ENCODE data around the gene DHX34.

DNA sequence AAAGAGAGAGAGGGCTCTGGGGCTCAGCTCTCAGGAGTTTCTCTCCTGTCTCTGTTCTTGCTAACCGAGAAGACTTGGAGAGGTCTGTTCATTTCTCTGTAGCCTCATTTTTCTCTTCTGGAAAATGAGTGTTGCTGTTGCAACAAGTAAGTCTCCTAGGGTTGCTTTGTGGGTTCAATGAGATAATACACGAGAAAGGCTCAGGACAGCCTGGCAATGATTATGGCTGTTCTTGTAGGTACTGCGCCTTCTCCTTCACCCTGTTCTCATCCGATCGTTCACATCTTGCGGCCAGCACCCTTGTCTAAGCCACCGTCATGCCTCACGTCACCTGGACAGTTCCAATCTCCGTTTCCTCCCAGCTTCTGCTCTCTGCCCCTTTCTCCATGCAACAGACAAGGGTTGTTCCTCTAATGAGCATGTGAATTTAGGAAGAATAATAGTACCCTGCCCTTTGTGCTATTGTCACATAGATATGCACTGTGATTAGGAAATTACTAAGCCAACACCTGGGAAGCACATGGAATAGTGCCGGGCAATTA lies 35.3 kb upstream of the DHX34 start:
- TF ChIP-seq NFIC (IDR thresholded peaks at IDR 0.05) (no peak), FOXM1 (IDR thresholded peaks at IDR 0.05; ENCODE audit: borderline replicate concordance, low read depth) (no peak), CEBPB (IDR thresholded peaks at IDR 0.05) (no peak), TAF1 (IDR thresholded peaks at IDR 0.05; ENCODE audit: low read depth) (no peak)
- TF ChIP-seq, protein P1, sequence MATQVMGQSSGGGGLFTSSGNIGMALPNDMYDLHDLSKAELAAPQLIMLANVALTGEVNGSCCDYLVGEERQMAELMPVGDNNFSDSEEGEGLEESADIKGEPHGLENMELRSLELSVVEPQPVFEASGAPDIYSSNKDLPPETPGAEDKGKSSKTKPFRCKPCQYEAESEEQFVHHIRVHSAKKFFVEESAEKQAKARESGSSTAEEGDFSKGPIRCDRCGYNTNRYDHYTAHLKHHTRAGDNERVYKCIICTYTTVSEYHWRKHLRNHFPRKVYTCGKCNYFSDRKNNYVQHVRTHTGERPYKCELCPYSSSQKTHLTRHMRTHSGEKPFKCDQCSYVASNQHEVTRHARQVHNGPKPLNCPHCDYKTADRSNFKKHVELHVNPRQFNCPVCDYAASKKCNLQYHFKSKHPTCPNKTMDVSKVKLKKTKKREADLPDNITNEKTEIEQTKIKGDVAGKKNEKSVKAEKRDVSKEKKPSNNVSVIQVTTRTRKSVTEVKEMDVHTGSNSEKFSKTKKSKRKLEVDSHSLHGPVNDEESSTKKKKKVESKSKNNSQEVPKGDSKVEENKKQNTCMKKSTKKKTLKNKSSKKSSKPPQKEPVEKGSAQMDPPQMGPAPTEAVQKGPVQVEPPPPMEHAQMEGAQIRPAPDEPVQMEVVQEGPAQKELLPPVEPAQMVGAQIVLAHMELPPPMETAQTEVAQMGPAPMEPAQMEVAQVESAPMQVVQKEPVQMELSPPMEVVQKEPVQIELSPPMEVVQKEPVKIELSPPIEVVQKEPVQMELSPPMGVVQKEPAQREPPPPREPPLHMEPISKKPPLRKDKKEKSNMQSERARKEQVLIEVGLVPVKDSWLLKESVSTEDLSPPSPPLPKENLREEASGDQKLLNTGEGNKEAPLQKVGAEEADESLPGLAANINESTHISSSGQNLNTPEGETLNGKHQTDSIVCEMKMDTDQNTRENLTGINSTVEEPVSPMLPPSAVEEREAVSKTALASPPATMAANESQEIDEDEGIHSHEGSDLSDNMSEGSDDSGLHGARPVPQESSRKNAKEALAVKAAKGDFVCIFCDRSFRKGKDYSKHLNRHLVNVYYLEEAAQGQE (IDR thresholded peaks at IDR 0.05; ENCODE audit: low read depth): no peak
